Coronary artery (tissue), 2 donors: ENCODE results near the gene EVL.

Source experiments
- DNase-seq: peaks from one replicate; pipeline ENCODE4 v3.0.0-alpha.2; 2017; ENCODE audit warnings: low spot score
- H3K27ac ChIP-seq, 2 donors: fragments of 200-600 bp; sonication (generic); one replicate each; pipeline ENCODE4 v1.5.1; 2016 to 2019
- H3K4me3 ChIP-seq: fragments of 200-600 bp; sonication (generic); 2 replicates; pipeline ENCODE4 v1.5.1; 2016; ENCODE audit warnings: mild to moderate bottlenecking, moderate library complexity
- CTCF ChIP-seq: fragments of 200-600 bp; sonication (generic); IDR thresholded peaks from one replicate; pipeline ENCODE4 v1.5.1; 2019; ENCODE audit warnings: antibody characterized with exemption

The EVL gene

GRCh38 chr14:100160534-100160916 lies 95.3 kb downstream of the EVL start:
- DNase-seq: no peak
- H3K27ac ChIP-seq: no peak overlapping the region
- no peak overlapping the region for H3K4me3 ChIP-seq
- TF ChIP-seq CTCF: no peak

GRCh38 chr14:100165376-100165775 lies 100.2 kb downstream of the EVL start:
- no peak for DNase-seq
- no peak overlapping the region for H3K27ac ChIP-seq
- no peak for TF ChIP-seq CTCF
- H3K4me3 ChIP-seq: no peak overlapping the region

GRCh38 chr14:100165831-100166440 lies 100.7 kb downstream of the EVL start:
- TF ChIP-seq CTCF: no peak
- DNase-seq: no peak
- Histone ChIP-seq H3K27ac (no peak overlapping the region), H3K4me3 (peak overlapping the region; percentile 50)

- DNase-seq: no peak
- Histone ChIP-seq H3K4me3 (no peak overlapping the region), H3K27ac (no peak overlapping the region)
- TF ChIP-seq CTCF: no peak
Observed at GRCh38 chr14:100168506-100168905, 103.3 kb downstream of the EVL start.

- no peak for TF ChIP-seq CTCF
- no peak overlapping the region for H3K27ac ChIP-seq
- no peak for DNase-seq
- H3K4me3 ChIP-seq: no peak overlapping the region
Observed at GRCh38 chr14:100170880-100171279, 105.7 kb downstream of the EVL start.

GRCh38 chr14:100172811-100173210 lies 107.6 kb downstream of the EVL start:
- DNase-seq: no peak
- Histone ChIP-seq H3K4me3 (no peak overlapping the region), H3K27ac (no peak overlapping the region)
- TF ChIP-seq CTCF: no peak

GRCh38 chr14:100173353-100173752 lies 108.1 kb downstream of the EVL start:
- DNase-seq: no peak
- no peak for TF ChIP-seq CTCF
- H3K4me3 ChIP-seq: no peak overlapping the region
- no peak overlapping the region for H3K27ac ChIP-seq
